ENCODE data around the gene KRTAP9-7.
"Not testable (repeated sequence)": the region's sequence is repeated elsewhere in the genome, so short reads cannot be mapped to it uniquely, and the experiment has no call there.

KRTAP9-7 gene

DNA sequence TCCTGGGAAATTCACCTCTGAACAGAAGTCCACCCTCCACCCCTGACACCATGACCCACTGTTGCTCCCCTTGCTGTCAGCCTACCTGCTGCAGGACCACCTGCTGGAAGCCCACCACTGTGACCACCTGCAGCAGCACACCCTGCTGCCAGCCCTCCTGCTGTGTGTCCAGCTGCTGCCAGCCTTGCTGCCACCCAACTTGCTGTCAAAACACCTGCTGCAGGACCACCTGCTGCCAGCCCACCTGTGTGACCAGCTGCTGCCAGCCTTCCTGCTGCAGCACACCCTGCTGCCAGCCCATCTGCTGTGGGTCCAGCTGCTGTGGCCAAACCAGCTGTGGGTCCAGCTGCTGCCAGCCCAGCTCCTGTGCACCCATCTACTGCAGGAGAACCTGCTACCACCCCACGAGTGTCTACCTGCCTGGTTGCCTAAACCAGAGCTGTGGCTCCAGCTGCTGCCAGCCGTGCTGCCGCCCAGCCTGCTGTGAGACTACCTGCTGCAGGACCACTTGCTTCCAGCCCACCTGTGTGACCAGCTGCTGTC lies at the start of gene KRTAP9-7:
Gene KRTAP9-7, plus strand, starts transcription at position 51 of the 543 bp plus-strand sequence. Its CDS starts 0 bp downstream, at position 51.
- FAIRE-seq; DNase-seq (ENCODE audit: insufficient read length, low spot score): not testable (repeated sequence)

- no peak for DNase-seq (ENCODE audit: insufficient read length, low spot score)
Measured at GRCh38 chr17:41226051-41226450, 49.4 kb upstream of the KRTAP9-7 start.

GRCh38 chr17:41226598-41227095 lies 48.9 kb upstream of the KRTAP9-7 start, which contains the start of gene KRTAP9-2:
KRTAP9-2 (plus strand) TSS chr17:41226648; CDS start chr17:41226655, 7 bp downstream.
- not testable (repeated sequence) for FAIRE-seq; DNase-seq (ENCODE audit: insufficient read length, low spot score)

More at GRCh38 chr17:41226051-41226450, 49.4 kb upstream of the KRTAP9-7 start:
- FAIRE-seq = no peak

DNA sequence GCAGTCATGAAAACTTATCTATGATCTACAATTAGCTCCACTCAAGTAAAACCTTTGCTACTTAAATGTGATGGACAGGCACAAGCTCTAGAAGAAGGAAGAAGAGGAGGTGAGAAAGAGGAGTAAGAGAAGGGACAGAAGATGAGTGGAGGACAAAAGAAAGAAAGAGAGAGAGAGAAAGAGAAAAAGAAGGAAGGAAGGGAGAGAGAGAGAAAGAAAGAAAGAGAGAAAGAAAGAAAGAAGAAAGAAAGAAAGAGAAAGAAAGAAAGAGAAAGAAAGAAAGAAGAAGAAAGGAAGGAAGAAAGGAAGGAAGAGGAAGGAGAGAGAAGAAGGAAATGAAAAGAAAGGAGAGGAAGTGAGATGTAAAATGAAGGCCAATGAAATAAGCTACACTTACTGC lies 45.4 kb upstream of the KRTAP9-7 start:
- no peak for DNase-seq (ENCODE audit: insufficient read length, low spot score)
- FAIRE-seq = no peak

- DNase-seq (ENCODE audit: insufficient read length, low spot score) (no peak), FAIRE-seq (no peak)
Measured at GRCh38 chr17:41231731-41232130, 43.8 kb upstream of the KRTAP9-7 start.

DNA sequence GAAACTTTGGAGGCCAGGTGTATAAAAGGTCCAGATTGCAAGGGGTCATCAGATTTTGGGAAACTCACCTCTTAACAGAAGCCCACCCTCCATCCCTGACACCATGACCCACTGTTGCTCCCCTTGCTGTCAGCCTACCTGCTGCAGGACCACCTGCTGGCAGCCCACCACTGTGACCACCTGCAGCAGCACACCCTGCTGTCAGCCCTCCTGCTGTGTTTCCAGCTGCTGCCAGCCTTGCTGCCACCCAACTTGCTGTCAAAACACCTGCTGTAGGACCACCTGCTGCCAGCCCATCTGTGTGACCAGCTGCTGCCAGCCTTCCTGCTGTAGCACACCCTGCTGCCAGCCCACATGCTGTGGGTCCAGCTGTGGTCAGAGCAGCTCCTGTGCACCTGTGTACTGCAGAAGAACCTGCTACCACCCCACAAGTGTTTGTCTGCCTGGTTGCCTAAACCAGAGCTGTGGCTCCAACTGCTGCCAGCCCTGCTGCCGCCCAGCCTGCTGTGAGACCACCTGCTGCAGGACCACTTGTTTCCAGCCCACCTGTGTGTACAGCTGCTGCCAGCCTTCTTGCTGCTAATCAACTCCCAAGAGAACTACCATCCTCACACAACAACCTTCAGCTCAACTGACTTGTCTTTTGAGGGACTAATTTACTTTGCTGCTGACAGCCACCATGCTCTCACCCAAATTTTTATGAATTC lies 42.9 kb upstream of the KRTAP9-7 start, which contains the start of gene KRTAP9-3:
Gene KRTAP9-3, plus strand, starts transcription at position 51 of the 707 bp plus-strand sequence. Its CDS starts 53 bp downstream, at position 104.
- FAIRE-seq; DNase-seq (ENCODE audit: insufficient read length, low spot score): not testable (repeated sequence)

DNA sequence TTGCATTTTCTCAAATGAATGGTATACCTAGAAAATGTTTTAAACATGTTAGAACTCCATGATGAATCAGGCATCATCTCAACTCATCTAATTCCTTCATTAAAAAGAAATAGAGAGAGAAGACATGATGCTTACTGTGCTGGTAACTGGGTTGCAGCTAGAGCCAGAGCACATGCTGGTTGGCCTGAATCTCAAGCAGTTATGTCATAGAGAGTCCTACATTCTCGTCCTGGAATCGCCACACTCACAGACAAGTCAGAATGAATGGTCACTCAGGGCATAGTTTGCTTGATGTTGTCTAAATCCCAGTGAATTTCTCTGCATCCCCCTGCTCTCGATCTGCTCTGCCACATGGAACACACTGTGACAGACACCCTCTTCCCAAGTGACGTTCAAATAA lies 38.4 kb upstream of the KRTAP9-7 start:
- not testable (repeated sequence) for DNase-seq (ENCODE audit: insufficient read length, low spot score); FAIRE-seq

DNA sequence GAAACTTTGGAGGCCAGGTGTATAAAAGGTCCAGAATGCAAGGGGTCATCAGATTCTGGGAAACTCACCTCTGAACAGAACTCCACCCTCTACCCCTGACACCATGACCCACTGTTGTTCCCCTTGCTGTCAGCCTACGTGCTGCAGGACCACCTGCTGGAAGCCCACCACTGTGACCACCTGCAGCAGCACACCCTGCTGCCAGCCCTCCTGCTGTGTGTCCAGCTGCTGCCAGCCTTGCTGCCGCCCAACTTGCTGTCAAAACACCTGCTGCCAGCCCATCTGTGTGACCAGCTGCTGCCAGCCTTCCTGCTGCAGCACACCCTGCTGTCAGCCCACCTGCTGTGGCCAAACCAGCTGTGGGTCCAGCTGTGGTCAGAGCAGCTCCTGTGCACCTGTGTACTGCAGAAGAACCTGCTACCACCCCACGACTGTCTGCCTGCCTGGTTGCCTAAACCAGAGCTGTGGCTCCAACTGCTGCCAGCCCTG lies 37.5 kb upstream of the KRTAP9-7 start, which contains the start of gene KRTAP9-8:
Gene KRTAP9-8, plus strand, starts transcription at position 51 of the 489 bp plus-strand sequence. Its CDS starts 53 bp downstream, at position 104.
- FAIRE-seq; DNase-seq (ENCODE audit: insufficient read length, low spot score): not testable (repeated sequence)

GRCh38 chr17:41246995-41247787 lies 28.3 kb upstream of the KRTAP9-7 start:
- not testable (repeated sequence) for DNase-seq (ENCODE audit: insufficient read length, low spot score); FAIRE-seq

DNA sequence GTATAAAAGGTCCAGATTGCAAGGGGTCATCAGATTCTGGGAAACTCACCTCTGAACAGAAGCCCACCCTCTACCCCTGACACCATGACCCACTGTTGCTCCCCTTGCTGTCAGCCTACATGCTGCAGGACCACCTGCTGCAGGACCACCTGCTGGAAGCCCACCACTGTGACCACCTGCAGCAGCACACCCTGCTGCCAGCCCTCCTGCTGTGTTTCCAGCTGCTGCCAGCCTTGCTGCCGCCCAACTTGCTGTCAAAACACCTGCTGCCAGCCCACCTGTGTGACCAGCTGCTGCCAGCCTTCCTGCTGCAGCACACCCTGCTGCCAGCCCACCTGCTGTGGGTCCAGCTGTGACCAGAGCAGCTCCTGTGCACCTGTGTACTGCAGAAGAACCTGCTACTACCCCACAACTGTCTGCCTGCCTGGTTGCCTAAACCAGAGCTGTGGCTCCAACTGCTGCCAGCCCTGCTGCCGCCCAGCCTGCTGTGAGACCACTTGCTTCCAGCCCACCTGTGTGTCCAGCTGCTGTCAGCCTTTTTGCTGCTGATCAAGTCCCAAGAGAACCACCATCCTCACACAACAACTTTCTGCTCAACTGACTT lies 25.8 kb upstream of the KRTAP9-7 start, which contains the start of gene KRTAP9-4:
Gene KRTAP9-4, plus strand, starts transcription at position 51 of the 604 bp plus-strand sequence. Its CDS starts 34 bp downstream, at position 85.
- FAIRE-seq; DNase-seq (ENCODE audit: insufficient read length, low spot score): not testable (repeated sequence)

DNA sequence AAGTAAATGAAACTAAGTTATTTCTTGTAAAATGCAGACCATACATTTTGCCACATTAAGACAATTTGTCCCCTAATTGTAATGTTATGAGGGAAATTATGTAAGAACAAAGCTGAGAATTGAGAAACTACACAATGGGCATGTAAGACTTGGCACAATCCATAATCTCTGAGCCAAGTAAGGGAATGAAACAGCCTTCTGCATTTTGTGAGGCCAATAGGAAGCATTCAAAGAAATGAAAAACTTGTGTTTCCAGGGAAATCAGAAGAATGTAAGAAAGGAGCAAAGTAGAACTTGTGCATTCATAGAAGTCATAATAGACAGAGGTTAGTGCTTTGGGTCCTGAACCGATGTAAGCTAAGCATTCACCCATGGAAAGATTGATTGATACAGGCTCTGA lies 24.2 kb upstream of the KRTAP9-7 start:
- FAIRE-seq = no peak

DNA sequence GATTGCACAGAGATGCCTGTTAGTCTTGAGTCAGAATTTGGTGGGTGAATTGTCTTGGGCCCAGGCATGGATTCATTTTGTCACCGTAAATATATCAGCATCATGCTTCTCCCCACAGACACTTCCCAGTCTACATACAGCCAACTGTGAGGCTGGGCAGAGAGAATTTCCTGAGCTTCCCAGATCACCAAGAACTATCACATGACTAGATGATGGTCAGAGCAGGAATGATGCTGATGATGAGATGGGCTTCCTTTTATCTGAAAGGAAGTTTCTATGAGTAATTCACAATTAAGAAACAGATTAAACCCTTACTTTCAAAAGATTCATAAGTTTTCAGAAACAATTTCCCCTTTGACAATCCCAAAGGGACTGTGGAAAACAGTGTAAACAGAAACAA lies 20.6 kb upstream of the KRTAP9-7 start:
- DNase-seq (ENCODE audit: insufficient read length, low spot score) (no peak), FAIRE-seq (no peak)

More for the DNA sequence above, 24.2 kb upstream of the KRTAP9-7 start:
- DNase-seq (ENCODE audit: insufficient read length, low spot score) = no peak

GRCh38 chr17:41255381-41256290 lies 19.9 kb upstream of the KRTAP9-7 start, which contains the start of gene KRTAP9-9:
KRTAP9-9 (plus strand) TSS chr17:41255384.
- DNase-seq (ENCODE audit: insufficient read length, low spot score) = not testable (repeated sequence)
- FAIRE-seq = peak; percentile 42

GRCh38 chr17:41256291-41256685 lies 19.2 kb upstream of the KRTAP9-7 start:
- FAIRE-seq = no peak

DNA sequence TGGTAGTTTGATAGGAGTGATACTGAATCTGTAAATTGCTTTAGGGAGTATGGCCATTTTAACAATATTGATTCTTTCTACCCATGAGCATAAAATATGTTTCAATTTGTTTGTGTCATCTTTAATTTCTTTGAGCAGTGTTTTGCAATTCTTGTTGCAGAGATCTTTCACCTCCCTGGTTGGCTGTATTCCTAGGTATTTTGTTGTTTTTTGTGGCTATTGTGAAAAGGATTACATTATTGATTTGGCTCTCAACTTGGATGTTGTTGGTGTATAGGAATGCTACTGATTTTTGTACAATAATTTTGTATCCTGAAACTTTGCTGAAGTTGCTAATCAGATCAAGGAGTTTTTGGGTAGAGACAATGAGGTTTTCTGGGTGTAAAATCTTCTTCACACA lies 17.1 kb upstream of the KRTAP9-7 start:
- no peak for FAIRE-seq
- DNase-seq (ENCODE audit: insufficient read length, low spot score) = no peak

More at GRCh38 chr17:41256291-41256685, 19.2 kb upstream of the KRTAP9-7 start:
- no peak for DNase-seq (ENCODE audit: insufficient read length, low spot score)

GRCh38 chr17:41263212-41263611 lies 12.3 kb upstream of the KRTAP9-7 start:
- FAIRE-seq (no peak), DNase-seq (ENCODE audit: insufficient read length, low spot score) (no peak)

DNA sequence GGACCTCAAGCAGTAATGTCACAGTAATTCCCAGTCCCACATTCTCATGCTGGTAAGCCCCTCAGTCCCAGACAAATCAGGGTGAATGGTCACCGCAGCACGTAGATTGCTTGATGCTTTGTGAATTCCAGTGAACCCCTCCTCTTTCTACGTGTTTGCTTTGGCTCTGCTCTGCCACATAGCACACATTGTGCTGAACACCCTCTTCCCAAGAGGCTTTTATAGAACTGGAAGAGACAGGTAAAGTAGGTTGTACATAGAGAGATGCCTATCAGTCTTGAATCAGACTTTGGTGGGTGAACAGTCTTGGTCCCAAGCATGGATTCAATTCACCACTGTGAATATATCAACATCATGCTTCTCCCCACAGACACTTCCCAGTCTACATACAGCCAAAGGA lies 10.9 kb upstream of the KRTAP9-7 start:
- DNase-seq (ENCODE audit: insufficient read length, low spot score) (no peak), FAIRE-seq (no peak)

GRCh38 chr17:41265078-41265477 lies 10.4 kb upstream of the KRTAP9-7 start, which contains the start of gene KRTAP9-6:
KRTAP9-6 (plus strand) TSS chr17:41265378; CDS start chr17:41265378, 0 bp downstream.
- DNase-seq (ENCODE audit: insufficient read length, low spot score) (no peak), FAIRE-seq (no peak)

DNA sequence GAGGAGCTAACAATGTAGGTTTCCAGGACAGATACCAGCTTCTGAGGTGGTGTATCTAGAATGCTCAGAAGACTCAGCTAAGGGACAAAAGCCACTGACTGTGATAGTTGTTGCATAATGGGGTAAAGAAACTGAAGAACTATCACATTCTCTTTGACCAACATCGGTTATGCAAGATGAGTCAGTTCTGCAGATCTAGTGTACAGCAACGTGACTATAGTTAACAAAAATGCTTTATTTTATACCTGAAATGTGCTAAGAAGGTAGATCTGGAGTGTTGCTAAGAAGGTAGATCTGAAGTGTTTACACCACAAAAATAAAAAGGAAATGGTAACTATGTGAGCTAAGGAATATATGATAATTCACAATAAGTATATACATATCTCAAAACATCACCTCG lies 7.8 kb upstream of the KRTAP9-7 start:
- FAIRE-seq (no peak), DNase-seq (ENCODE audit: insufficient read length, low spot score) (no peak)

All from GM19239 (cell line).